Activated T-cell treated with anti-CD3 and anti-CD28 coated beads for 24 hours (primary cell): ENCODE results near the gene RIPOR3.
"Not testable (repeated sequence)": the region's sequence is repeated elsewhere in the genome, so short reads cannot be mapped to it uniquely, and the experiment has no call there.

Experiments used
- DNase-seq: peaks from one replicate; pipeline ENCODE4 v3.0.0-alpha.2; 2020; ENCODE audit warnings: low read depth

The RIPOR3 gene

GRCh38 chr20:50704971-50705370, 13.6 kb upstream of the RIPOR3 start:
- DNase-seq = no peak

- DNase-seq = no peak
These were observed 13.2 kb upstream of the RIPOR3 start for GRCh38 chr20:50704514-50704913.

- DNase-seq = not testable (repeated sequence)
These were observed 12.5 kb upstream of the RIPOR3 start for GRCh38 chr20:50703651-50704438.

GRCh38 chr20:50701041-50701963, 10.0 kb upstream of the RIPOR3 start:
- no peak for DNase-seq

- no peak for DNase-seq
These were observed 8.3 kb upstream of the RIPOR3 start for GRCh38 chr20:50699688-50700087.

GRCh38 chr20:50698255-50698654, 6.9 kb upstream of the RIPOR3 start:
- not testable (repeated sequence) for DNase-seq

GRCh38 chr20:50695135-50695872, 4.0 kb upstream of the RIPOR3 start:
- DNase-seq = no peak

- no peak for DNase-seq
These were observed 3.2 kb upstream of the RIPOR3 start for GRCh38 chr20:50694379-50695134.

- DNase-seq = no peak
These were observed 1.7 kb upstream of the RIPOR3 start for GRCh38 chr20:50693001-50693400.

GRCh38 chr20:50692552-50692933, 1.2 kb upstream of the RIPOR3 start:
- no peak for DNase-seq

GRCh38 chr20:50691573-50692551, 520 bp upstream of the RIPOR3 start:
- DNase-seq = no peak

GRCh38 chr20:50689864-50690649, 1.3 kb downstream of the RIPOR3 start:
- no peak for DNase-seq

GRCh38 chr20:50688256-50688975, 2.9 kb downstream of the RIPOR3 start:
- DNase-seq = no peak

- DNase-seq = no peak
These were observed 4.5 kb downstream of the RIPOR3 start for GRCh38 chr20:50686821-50687220.

- DNase-seq = no peak
These were observed 7.8 kb downstream of the RIPOR3 start for GRCh38 chr20:50683570-50683969.

GRCh38 chr20:50682947-50683530, 8.3 kb downstream of the RIPOR3 start:
- DNase-seq = no peak

- DNase-seq = no peak
These were observed 9.3 kb downstream of the RIPOR3 start for GRCh38 chr20:50682065-50682464.

GRCh38 chr20:50681359-50682064, 9.8 kb downstream of the RIPOR3 start:
- no peak for DNase-seq
